ENCODE results near the gene TBC1D19.

Gene TBC1D19

DNA sequence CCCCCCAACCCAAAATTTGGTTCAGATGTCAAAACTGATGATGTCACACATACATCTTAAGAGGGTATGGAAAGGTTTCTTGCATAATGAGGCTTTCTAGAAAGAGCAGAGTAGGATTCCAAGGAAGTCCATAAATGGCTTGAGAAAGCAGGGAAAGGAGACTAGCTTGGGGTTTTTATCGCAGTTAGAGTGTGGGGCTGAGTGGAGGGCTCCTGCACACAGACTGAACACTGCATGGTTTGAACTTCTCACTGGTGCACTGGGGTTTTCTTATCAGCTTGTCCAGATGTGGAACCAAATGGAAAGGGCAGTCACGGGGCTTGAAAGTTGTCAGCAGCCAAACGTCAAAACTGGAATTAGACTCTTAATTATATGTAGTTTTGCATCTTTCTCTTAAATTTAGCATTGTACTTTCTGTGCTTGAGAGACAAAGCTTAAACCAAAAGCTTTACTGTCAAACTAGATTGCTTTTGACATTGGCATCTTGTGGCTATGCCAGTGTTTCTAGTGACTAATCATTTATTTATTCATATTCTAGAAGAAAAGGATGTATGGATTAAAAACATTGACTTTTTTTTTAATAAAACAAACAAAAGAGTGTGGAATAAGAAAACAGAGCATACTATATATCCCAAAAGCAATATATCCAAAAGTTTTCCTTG, 198.4 kb downstream of the TBC1D19 start:
- Histone ChIP-seq H3K36me3 (ENCODE audit: control insufficient read depth in 4 of 4, insufficient read depth in 4 of 4, low read length in 3 of 4) (no peaks in the 10 kb centered on the region), H3K27ac (ENCODE audit: insufficient read depth in 1 of 2, low read depth in 1 of 2, low read length in 2 of 2, poor library complexity in 1 of 2, severe bottlenecking in 2 of 2) (peak overlapping the region in 1 of 2 experiments; percentile 57), H3K4me1 (ENCODE audit: control extremely low read depth in 1 of 4, control insufficient read depth in 4 of 4, insufficient read depth in 4 of 4, low read length in 3 of 4) (peaks cover 16 to 39% (median 18%) of the 10 kb centered on the region in 4 experiments), H3K27me3 (replicated peaks in 2 of 5; ENCODE audit: control insufficient read depth in 4 of 5, insufficient read depth in 5 of 5, low read length in 4 of 5) (no peaks in the 10 kb centered on the region), H3K4me3 (ENCODE audit: control insufficient read depth in 1 of 7, extremely low read depth in 1 of 7, insufficient read depth in 4 of 7, low read depth in 2 of 7, low read length in 6 of 7) (peak overlapping the region in 1 of 7 experiments; percentile 25), H3K9me3 (ENCODE audit: control extremely low read depth in 1 of 5, control insufficient read depth in 4 of 5, insufficient read depth in 2 of 5, low read depth in 1 of 5, low read length in 4 of 5) (no peaks in the 10 kb centered on the region)
- DNase-seq, result peak; percentile 83 to 97 (median 94)
- CTCF ChIA-PET, result interaction anchor here (0.6 to 1.2 kb wide), 2 partner anchors 61 to 324 kb away, joined by 3 read pairs; no protein-coding TSS in a partner anchor
- POLR2A ChIA-PET, result interaction anchor here (0.7 kb wide), 1 partner anchor 110 kb away, joined by 3 read pairs; no protein-coding TSS in a partner anchor
- WGBS (ENCODE audit: insufficient coverage), result 8% methylated on average over 2 of the region's 3 CpGs

DNA sequence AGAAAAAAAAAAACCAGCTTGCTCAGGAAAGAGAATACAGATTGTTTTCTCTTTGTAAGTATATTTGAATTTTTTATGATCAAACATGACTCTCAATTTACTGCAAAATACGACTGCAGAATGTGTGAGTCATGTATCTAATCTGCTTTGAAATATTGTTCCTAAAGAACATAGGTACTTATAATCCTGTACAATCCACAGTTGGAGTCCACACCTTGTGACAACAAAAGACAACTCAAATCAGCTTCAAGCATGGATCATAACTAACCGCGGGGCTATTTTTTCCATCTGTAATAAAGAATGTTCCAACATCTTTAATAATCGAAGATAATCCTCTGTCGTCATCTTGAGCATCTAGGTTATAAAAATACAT, 198.9 kb downstream of the TBC1D19 start:
- Histone ChIP-seq H3K27me3 (replicated peaks in 2 of 5; ENCODE audit: control insufficient read depth in 4 of 5, insufficient read depth in 5 of 5, low read length in 4 of 5) (no peaks in the 10 kb centered on the region), H3K27ac (ENCODE audit: insufficient read depth in 1 of 2, low read depth in 1 of 2, low read length in 2 of 2, poor library complexity in 1 of 2, severe bottlenecking in 2 of 2) (peak overlapping the region in 1 of 2 experiments; percentile 57), H3K4me1 (ENCODE audit: control extremely low read depth in 1 of 4, control insufficient read depth in 4 of 4, insufficient read depth in 4 of 4, low read length in 3 of 4) (peaks cover 16 to 44% (median 23%) of the 10 kb centered on the region in 4 experiments), H3K4me3 (ENCODE audit: control insufficient read depth in 1 of 7, extremely low read depth in 1 of 7, insufficient read depth in 4 of 7, low read depth in 2 of 7, low read length in 6 of 7) (no peak overlapping the region), H3K9me3 (ENCODE audit: control extremely low read depth in 1 of 5, control insufficient read depth in 4 of 5, insufficient read depth in 2 of 5, low read depth in 1 of 5, low read length in 4 of 5) (no peaks in the 10 kb centered on the region), H3K36me3 (ENCODE audit: control insufficient read depth in 4 of 4, insufficient read depth in 4 of 4, low read length in 3 of 4) (no peaks in the 10 kb centered on the region)
- no CpG with 5 or more reads among the region's 5 CpGs for WGBS (ENCODE audit: insufficient coverage)
- ChIA-PET CTCF (interaction anchor here (0.6 to 1.2 kb wide), 2 partner anchors 61 to 324 kb away, joined by 3 read pairs; no protein-coding TSS in a partner anchor), POLR2A (no interaction called here)
- peak in 2 of 3 donors; percentile 19 to 57 for DNase-seq

DNA sequence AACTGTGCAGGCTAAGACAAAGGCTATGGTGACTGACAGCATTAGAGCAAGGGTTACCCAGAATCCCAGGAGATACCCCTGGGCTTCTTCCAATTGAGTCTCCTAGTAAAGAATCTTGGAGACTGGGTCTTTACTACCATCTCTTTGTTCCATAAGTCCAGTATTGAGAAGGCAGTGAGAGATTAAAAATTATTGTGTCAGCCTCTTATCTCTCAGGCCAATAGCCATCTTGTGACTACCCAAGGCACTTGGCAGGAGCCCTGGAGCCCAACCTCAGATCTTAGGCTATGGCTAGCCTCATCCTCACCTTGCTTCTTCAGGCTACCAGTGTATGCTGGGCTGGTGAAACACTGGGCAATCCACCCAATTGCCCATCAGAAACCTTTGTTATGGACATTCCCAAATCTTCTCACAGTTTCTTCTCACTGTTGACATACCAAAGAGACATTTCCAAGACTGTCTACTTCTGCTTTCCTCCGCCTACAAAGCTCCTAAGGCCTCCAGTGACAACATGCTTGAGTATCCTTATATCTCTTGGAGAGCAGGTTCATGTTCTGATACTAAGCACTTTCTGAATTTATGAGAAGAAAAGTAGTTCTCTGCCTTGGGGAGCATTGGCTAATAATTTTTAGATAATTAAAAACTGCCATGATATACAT, 200.5 kb downstream of the TBC1D19 start:
- DNase-seq, result no peak
- POLR2A ChIA-PET, result no interaction called here
- H3K27ac ChIP-seq (ENCODE audit: insufficient read depth in 1 of 2, low read depth in 1 of 2, low read length in 2 of 2, poor library complexity in 1 of 2, severe bottlenecking in 2 of 2), result no peak overlapping the region
- H3K4me3 ChIP-seq (ENCODE audit: control insufficient read depth in 1 of 7, extremely low read depth in 1 of 7, insufficient read depth in 4 of 7, low read depth in 2 of 7, low read length in 6 of 7), result no peak overlapping the region
- WGBS (ENCODE audit: insufficient coverage), result 100% methylated on average over 1 of the region's 1 CpG
- H3K27me3 ChIP-seq (replicated peaks in 2 of 5; ENCODE audit: control insufficient read depth in 4 of 5, insufficient read depth in 5 of 5, low read length in 4 of 5), result no peaks in the 10 kb centered on the region
- CTCF ChIA-PET, result no interaction called here
- H3K9me3 ChIP-seq (ENCODE audit: control extremely low read depth in 1 of 5, control insufficient read depth in 4 of 5, insufficient read depth in 2 of 5, low read depth in 1 of 5, low read length in 4 of 5), result no peaks in the 10 kb centered on the region
- H3K4me1 ChIP-seq (ENCODE audit: control extremely low read depth in 1 of 4, control insufficient read depth in 4 of 4, insufficient read depth in 4 of 4, low read length in 3 of 4), result peaks cover 16 to 57% (median 35%) of the 10 kb centered on the region in 4 experiments
- no peaks in the 10 kb centered on the region for H3K36me3 ChIP-seq (ENCODE audit: control insufficient read depth in 4 of 4, insufficient read depth in 4 of 4, low read length in 3 of 4)

DNA sequence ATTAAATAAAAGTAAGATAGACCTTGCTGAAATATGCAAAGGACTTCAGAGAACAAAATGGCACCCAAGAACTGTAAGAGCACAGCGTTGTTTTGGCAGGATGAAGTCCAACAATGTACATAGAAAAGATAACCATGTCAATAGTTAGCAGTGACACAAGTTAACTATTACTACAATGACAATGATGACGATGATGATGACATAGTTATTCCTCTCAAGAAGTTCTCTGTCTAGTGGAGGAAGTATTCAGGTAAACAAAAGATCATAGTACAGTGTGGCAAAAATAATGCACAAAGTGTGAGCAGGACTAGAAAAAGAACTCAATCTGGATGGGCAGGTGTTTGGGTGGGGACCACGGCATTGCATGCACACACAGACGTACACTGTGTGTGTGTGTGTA, 201.4 kb downstream of the TBC1D19 start:
- CTCF ChIA-PET, result no interaction called here
- Histone ChIP-seq H3K27ac (ENCODE audit: insufficient read depth in 1 of 2, low read depth in 1 of 2, low read length in 2 of 2, poor library complexity in 1 of 2, severe bottlenecking in 2 of 2) (no peak overlapping the region), H3K27me3 (replicated peaks in 2 of 5; ENCODE audit: control insufficient read depth in 4 of 5, insufficient read depth in 5 of 5, low read length in 4 of 5) (no peaks in the 10 kb centered on the region), H3K36me3 (ENCODE audit: control insufficient read depth in 4 of 4, insufficient read depth in 4 of 4, low read length in 3 of 4) (no peaks in the 10 kb centered on the region), H3K9me3 (ENCODE audit: control extremely low read depth in 1 of 5, control insufficient read depth in 4 of 5, insufficient read depth in 2 of 5, low read depth in 1 of 5, low read length in 4 of 5) (no peaks in the 10 kb centered on the region), H3K4me3 (ENCODE audit: control insufficient read depth in 1 of 7, extremely low read depth in 1 of 7, insufficient read depth in 4 of 7, low read depth in 2 of 7, low read length in 6 of 7) (no peak overlapping the region), H3K4me1 (ENCODE audit: control extremely low read depth in 1 of 4, control insufficient read depth in 4 of 4, insufficient read depth in 4 of 4, low read length in 3 of 4) (peaks cover 16 to 56% (median 35%) of the 10 kb centered on the region in 4 experiments)
- DNase-seq, result no peak
- POLR2A ChIA-PET, result no interaction called here
- WGBS (ENCODE audit: insufficient coverage), result 100% methylated on average over 2 of the region's 4 CpGs

DNA sequence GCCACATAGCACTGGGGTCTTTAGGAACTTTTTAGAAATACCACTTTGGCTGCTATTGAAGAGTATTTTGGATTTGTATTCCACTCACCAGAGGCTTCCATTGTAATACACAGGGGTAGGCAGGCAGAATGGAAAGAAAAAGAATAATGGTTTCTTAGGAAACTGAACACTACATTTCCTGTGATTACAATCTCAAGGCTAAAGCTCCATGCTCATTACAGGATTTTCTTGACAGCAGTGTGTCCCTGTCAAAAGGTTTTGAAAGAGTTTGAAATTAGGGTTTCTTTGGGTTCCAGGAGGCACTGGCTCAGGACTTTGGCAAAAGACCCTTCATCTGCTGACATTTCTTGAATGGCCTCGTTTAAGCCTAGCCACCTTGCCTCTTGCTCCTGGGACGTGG, 201.9 kb downstream of the TBC1D19 start:
- Histone ChIP-seq H3K4me3 (ENCODE audit: control insufficient read depth in 1 of 7, extremely low read depth in 1 of 7, insufficient read depth in 4 of 7, low read depth in 2 of 7, low read length in 6 of 7) (no peak overlapping the region), H3K9me3 (ENCODE audit: control extremely low read depth in 1 of 5, control insufficient read depth in 4 of 5, insufficient read depth in 2 of 5, low read depth in 1 of 5, low read length in 4 of 5) (no peaks in the 10 kb centered on the region), H3K27ac (ENCODE audit: insufficient read depth in 1 of 2, low read depth in 1 of 2, low read length in 2 of 2, poor library complexity in 1 of 2, severe bottlenecking in 2 of 2) (no peak overlapping the region), H3K4me1 (ENCODE audit: control extremely low read depth in 1 of 4, control insufficient read depth in 4 of 4, insufficient read depth in 4 of 4, low read length in 3 of 4) (peaks cover 15 to 52% (median 35%) of the 10 kb centered on the region in 4 experiments), H3K27me3 (replicated peaks in 2 of 5; ENCODE audit: control insufficient read depth in 4 of 5, insufficient read depth in 5 of 5, low read length in 4 of 5) (no peaks in the 10 kb centered on the region), H3K36me3 (ENCODE audit: control insufficient read depth in 4 of 4, insufficient read depth in 4 of 4, low read length in 3 of 4) (no peaks in the 10 kb centered on the region)
- 100% methylated on average over 2 of the region's 2 CpGs for WGBS (ENCODE audit: insufficient coverage)
- POLR2A ChIA-PET, result interaction anchor here (1.1 kb wide), 1 partner anchor 24 kb away, joined by 3 read pairs; no protein-coding TSS in a partner anchor
- CTCF ChIA-PET, result interaction anchor here (1.2 kb wide), 1 partner anchor 67 kb away, joined by 3 read pairs; no protein-coding TSS in a partner anchor
- DNase-seq, result no peak

DNA sequence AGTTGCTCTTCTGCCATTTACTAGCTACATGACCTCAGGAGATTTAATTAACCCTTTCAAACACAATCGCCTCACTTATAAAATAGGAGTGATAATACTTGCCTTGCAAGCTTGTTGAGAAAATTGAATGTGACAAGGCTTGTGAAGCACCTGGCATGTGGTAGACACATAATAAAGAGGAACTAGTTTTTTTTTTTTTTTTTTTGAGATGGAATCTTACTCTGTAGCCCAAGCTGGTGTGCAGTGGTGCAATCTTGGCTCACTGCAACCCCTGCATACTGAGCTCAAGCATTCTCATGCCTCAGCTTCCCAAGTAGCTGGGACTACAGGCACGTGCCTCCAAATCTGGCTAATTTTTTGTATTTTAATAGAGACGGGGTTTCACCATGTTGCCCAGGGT, 203.0 kb downstream of the TBC1D19 start:
- ChIA-PET POLR2A (interaction anchor here (0.6 to 1.1 kb wide), 2 partner anchors 23 to 30 kb away, joined by 3 to 5 read pairs; no protein-coding TSS in a partner anchor), CTCF (interaction anchor here (0.8 to 2.3 kb wide), 9 partner anchors 31 to 223 kb away, joined by 3 to 7 read pairs (median 4); no protein-coding TSS in a partner anchor)
- Histone ChIP-seq H3K27ac (ENCODE audit: insufficient read depth in 1 of 2, low read depth in 1 of 2, low read length in 2 of 2, poor library complexity in 1 of 2, severe bottlenecking in 2 of 2) (no peak overlapping the region), H3K4me3 (ENCODE audit: control insufficient read depth in 1 of 7, extremely low read depth in 1 of 7, insufficient read depth in 4 of 7, low read depth in 2 of 7, low read length in 6 of 7) (no peak overlapping the region), H3K4me1 (ENCODE audit: control extremely low read depth in 1 of 4, control insufficient read depth in 4 of 4, insufficient read depth in 4 of 4, low read length in 3 of 4) (peaks cover 6 to 41% (median 34%) of the 10 kb centered on the region in 4 experiments), H3K9me3 (ENCODE audit: control extremely low read depth in 1 of 5, control insufficient read depth in 4 of 5, insufficient read depth in 2 of 5, low read depth in 1 of 5, low read length in 4 of 5) (no peaks in the 10 kb centered on the region), H3K36me3 (ENCODE audit: control insufficient read depth in 4 of 4, insufficient read depth in 4 of 4, low read length in 3 of 4) (no peaks in the 10 kb centered on the region), H3K27me3 (replicated peaks in 2 of 5; ENCODE audit: control insufficient read depth in 4 of 5, insufficient read depth in 5 of 5, low read length in 4 of 5) (no peaks in the 10 kb centered on the region)
- no CpG with 5 or more reads among the region's 3 CpGs for WGBS (ENCODE audit: insufficient coverage)
- DNase-seq, result peak; percentile 17 to 88 (median 80)
